DMS 273 treated with DMSO at 0.1 percent for 48 hours (cell line): Measurements from ENCODE around the gene ATP5PB.
A peak's percentile ranks its signal among the peaks of the same experiment; 100 is the strongest.

Experiments used
- DNase-seq: peaks from one replicate; lab custom pipeline; 2025; lab: John Stamatoyannopoulos, UW

Gene ATP5PB

GRCh38 chr1:111448918-111449702 is at the start of gene ATP5PB, which contains the start of gene WDR77:
Gene ATP5PB (plus strand): TSS chr1:111449464. CDS start chr1:111449542, 78 bp downstream.
Gene WDR77 (minus strand): TSS chr1:111449256. CDS start chr1:111449169, 87 bp downstream.
- DNase-seq = peak; percentile 98

- DNase-seq = no peak
Observed at GRCh38 chr1:111399792-111400610, 49.3 kb upstream of the ATP5PB start.

- DNase-seq = no peak
Observed at GRCh38 chr1:111402083-111402482, 47.2 kb upstream of the ATP5PB start.

GRCh38 chr1:111404588-111404987 is 44.7 kb upstream of the ATP5PB start:
- DNase-seq = no peak

- no peak for DNase-seq
Observed at GRCh38 chr1:111406321-111406768, 42.9 kb upstream of the ATP5PB start.

GRCh38 chr1:111407301-111407700 is 42.0 kb upstream of the ATP5PB start:
- no peak for DNase-seq

GRCh38 chr1:111412839-111413238 is 36.4 kb upstream of the ATP5PB start:
- DNase-seq = no peak

- no peak for DNase-seq
Observed at GRCh38 chr1:111414756-111415155, 34.5 kb upstream of the ATP5PB start.

GRCh38 chr1:111415461-111415860 is 33.8 kb upstream of the ATP5PB start:
- DNase-seq = no peak

GRCh38 chr1:111417755-111418154 is 31.5 kb upstream of the ATP5PB start:
- no peak for DNase-seq

GRCh38 chr1:111419037-111419436 is 30.2 kb upstream of the ATP5PB start:
- no peak for DNase-seq

- DNase-seq = no peak
Observed at GRCh38 chr1:111420377-111420776, 28.9 kb upstream of the ATP5PB start.

- no peak for DNase-seq
Observed at GRCh38 chr1:111422546-111423391, 26.5 kb upstream of the ATP5PB start.

- DNase-seq = no peak
Observed at GRCh38 chr1:111424281-111424680, 25.0 kb upstream of the ATP5PB start.

GRCh38 chr1:111436726-111437125 is 12.5 kb upstream of the ATP5PB start:
- no peak for DNase-seq

- no peak for DNase-seq
Observed at GRCh38 chr1:111439461-111440351, 9.6 kb upstream of the ATP5PB start.

- no peak for DNase-seq
Observed at GRCh38 chr1:111441573-111442192, 7.6 kb upstream of the ATP5PB start.

- no peak for DNase-seq
Observed at GRCh38 chr1:111442457-111442856, 6.8 kb upstream of the ATP5PB start.

GRCh38 chr1:111444031-111444430 is 5.2 kb upstream of the ATP5PB start:
- DNase-seq = no peak

GRCh38 chr1:111446546-111446945 is 2.7 kb upstream of the ATP5PB start:
- no peak for DNase-seq
